HG03095 (cell line): ENCODE data around the gene KHK.

Experiments
- ATAC-seq: cut with Tn5 transposase; IDR thresholded peaks from one replicate; pipeline ENCODE4 v1.9.1; 2021; ENCODE audit warnings: moderate library complexity; ENCODE audit not compliant: unreplicated experiment

The KHK gene

GRCh38 chr2:27080603-27080936 is 6.0 kb upstream of the KHK start:
- ATAC-seq = no peak

GRCh38 chr2:27081984-27082772 is 4.4 kb upstream of the KHK start:
- no peak for ATAC-seq

- ATAC-seq = no peak
Measured at GRCh38 chr2:27082773-27083409, 3.7 kb upstream of the KHK start.

- ATAC-seq = no peak
Measured at GRCh38 chr2:27083410-27084296, 2.9 kb upstream of the KHK start.

GRCh38 chr2:27084297-27085061 is 2.1 kb upstream of the KHK start:
- no peak for ATAC-seq

GRCh38 chr2:27085062-27085672 is 1.4 kb upstream of the KHK start:
- ATAC-seq = no peak

GRCh38 chr2:27085673-27086089 is 891 bp upstream of the KHK start:
- ATAC-seq = no peak

- ATAC-seq = peak; percentile 78
Measured at GRCh38 chr2:27086090-27086723, 365 bp upstream of the KHK start.

GRCh38 chr2:27087823-27088410 is 1.3 kb downstream of the KHK start:
- no peak for ATAC-seq

GRCh38 chr2:27088634-27089033 is 2.1 kb downstream of the KHK start:
- no peak for ATAC-seq

GRCh38 chr2:27089111-27089954 is 2.8 kb downstream of the KHK start:
- ATAC-seq = no peak

GRCh38 chr2:27091746-27092695 is 5.4 kb downstream of the KHK start:
- ATAC-seq = no peak

- ATAC-seq = no peak
Measured at GRCh38 chr2:27092696-27093429, 6.3 kb downstream of the KHK start.

GRCh38 chr2:27093430-27094352 is 7.1 kb downstream of the KHK start:
- no peak for ATAC-seq

- no peak for ATAC-seq
Measured at GRCh38 chr2:27094353-27094984, 7.9 kb downstream of the KHK start.

- ATAC-seq = no peak
Measured at GRCh38 chr2:27095427-27095744, 8.8 kb downstream of the KHK start.
